Astrocyte (in vitro differentiated cells and primary cell): ENCODE measurements around the gene GALNT18. TPM values are rescaled to one million over a fixed set of nuclear protein-coding genes. Genes with fewer than 3 reads are reported as not detected.

Experiments
- DNase-seq: peaks from one replicate; pipeline ENCODE4 v3.0.0-alpha.2; 2010; ENCODE audit warnings: low read depth
- FAIRE-seq: peaks from 2 replicates; lab custom pipeline; 2011; peaks lifted over from hg19 to GRCh38; lab: Jason Lieb, UNC
- H2AFZ ChIP-seq: 2 replicates; pipeline ENCODE4 v1.6.0; 2012; ENCODE audit warnings: low read depth, low read length, inconsistent platforms
- H3K27ac ChIP-seq: 2 replicates; pipeline ENCODE4 v1.5.1; 2011; ENCODE audit warnings: low read depth, low read length, inconsistent platforms
- H3K27me3 ChIP-seq: 2 replicates; pipeline ENCODE4 v1.6.0; 2011; ENCODE audit warnings: low read length, inconsistent platforms; ENCODE audit not compliant: insufficient read depth
- H3K36me3 ChIP-seq: 2 replicates; pipeline ENCODE4 v1.5.1; 2011; ENCODE audit warnings: low read length, inconsistent platforms; ENCODE audit not compliant: insufficient read depth
- H3K4me1 ChIP-seq: 2 replicates; pipeline ENCODE4 v1.5.1; 2011; ENCODE audit warnings: low read length, inconsistent platforms; ENCODE audit not compliant: insufficient read depth
- H3K4me2 ChIP-seq: 2 replicates; pipeline ENCODE4 v1.6.0; 2012; ENCODE audit warnings: low read length, inconsistent platforms
- H3K4me3 ChIP-seq: 2 replicates; pipeline ENCODE4 v1.5.1; 2011; ENCODE audit warnings: low read depth, mild to moderate bottlenecking, low read length, inconsistent platforms; ENCODE audit not compliant: insufficient read depth
- H3K79me2 ChIP-seq: 2 replicates; pipeline ENCODE4 v1.6.0; 2012; ENCODE audit warnings: mild to moderate bottlenecking, low read length, inconsistent platforms; ENCODE audit not compliant: insufficient read depth
- H3K9ac ChIP-seq: 2 replicates; pipeline ENCODE4 v1.6.0; 2012; ENCODE audit warnings: mild to moderate bottlenecking, low read length, inconsistent platforms
- H3K9me3 ChIP-seq: 2 replicates; pipeline ENCODE4 v1.5.1; 2012; ENCODE audit warnings: low read depth, mild to moderate bottlenecking, low read length, inconsistent platforms; ENCODE audit not compliant: insufficient read depth
- H4K20me1 ChIP-seq: 2 replicates; pipeline ENCODE4 v1.6.0; 2012; ENCODE audit warnings: low read length, inconsistent platforms; ENCODE audit not compliant: insufficient read depth
- H3K27ac Mint-ChIP-seq: one replicate; pipeline ENCODE4 v1.8.0; 2021; ENCODE audit warnings: mild to moderate bottlenecking, mixed read lengths; ENCODE audit not compliant: unreplicated experiment
- H3K27me3 Mint-ChIP-seq: one replicate; pipeline ENCODE4 v1.8.0; 2021; ENCODE audit warnings: low read depth, mixed read lengths; ENCODE audit not compliant: unreplicated experiment
- H3K36me3 Mint-ChIP-seq: one replicate; pipeline ENCODE4 v1.8.0; 2021; ENCODE audit warnings: low read depth, mixed read lengths; ENCODE audit not compliant: unreplicated experiment
- H3K4me1 Mint-ChIP-seq: one replicate; pipeline ENCODE4 v1.8.0; 2021; ENCODE audit warnings: low read depth, mixed read lengths; ENCODE audit not compliant: unreplicated experiment
- H3K4me3 Mint-ChIP-seq: one replicate; pipeline ENCODE4 v1.8.0; 2021; ENCODE audit warnings: mild to moderate bottlenecking, moderate library complexity, mixed read lengths; ENCODE audit not compliant: unreplicated experiment
- H3K9me3 Mint-ChIP-seq: one replicate; pipeline ENCODE4 v1.8.0; 2021; ENCODE audit warnings: mild to moderate bottlenecking, mixed read lengths; ENCODE audit not compliant: unreplicated experiment
- EZH2 ChIP-seq: IDR thresholded peaks from 2 replicates; pipeline ENCODE4 v1.6.1; 2012; ENCODE audit warnings: mild to moderate bottlenecking, low read length, inconsistent platforms; ENCODE audit not compliant: insufficient read depth
- total RNA-seq: library from RNA; stranded (reverse); gene quantifications from 2 replicates; pipeline ENCODE4 v1.2.1, GENCODE V29; 2021
- TF ChIP-seq, protein P1 (sequence below): IDR thresholded peaks from 2 replicates; pipeline ENCODE4 v1.5.1; 2011; ENCODE audit warnings: low read depth, mild to moderate bottlenecking, inconsistent platforms, low read length, moderate library complexity; ENCODE audit not compliant: insufficient read depth

Gene GALNT18
- total RNA-seq, 1 donor from 2014 or later, result 6.5 TPM

DNA sequence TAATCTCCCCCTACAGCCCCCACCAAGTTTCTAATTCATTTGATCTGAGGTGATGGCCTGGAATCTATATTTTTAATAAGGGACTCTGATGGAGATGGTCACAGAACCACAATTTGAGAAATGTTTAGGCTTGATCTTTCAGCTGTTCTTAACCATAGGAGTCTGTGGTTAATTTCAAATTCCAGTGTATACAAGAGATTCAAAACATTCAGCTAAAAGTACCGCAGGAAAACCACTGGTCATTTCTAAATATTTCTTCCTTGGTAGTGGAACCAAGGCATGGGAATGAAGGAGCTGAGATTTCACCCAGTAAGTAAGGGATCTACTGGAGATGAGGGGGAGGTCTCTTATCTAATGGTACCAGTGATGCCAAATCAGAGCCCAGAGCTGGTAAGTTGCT is 18.3 kb upstream of the GALNT18 start:
- H3K9me3 Mint-ChIP-seq, result peaks cover 9% of the 10 kb centered on the region
- Histone ChIP-seq H3K9ac (no peak overlapping the region), H3K27me3 (peaks cover 11% of the 10 kb centered on the region), H3K79me2 (no peaks in the 10 kb centered on the region), H3K4me1 (no peaks in the 10 kb centered on the region), H3K27ac (no peak overlapping the region), H2AFZ (no peak overlapping the region), H3K4me3 (no peak overlapping the region), H3K4me2 (no peak overlapping the region), H3K36me3 (no peaks in the 10 kb centered on the region), H4K20me1 (no peaks in the 10 kb centered on the region), H3K9me3 (no peaks in the 10 kb centered on the region)
- H3K4me3 Mint-ChIP-seq, result no peak overlapping the region
- peak; percentile 6 for DNase-seq
- H3K4me1 Mint-ChIP-seq, result peaks cover 15% of the 10 kb centered on the region
- TF ChIP-seq EZH2, result no peak
- TF ChIP-seq, protein P1, sequence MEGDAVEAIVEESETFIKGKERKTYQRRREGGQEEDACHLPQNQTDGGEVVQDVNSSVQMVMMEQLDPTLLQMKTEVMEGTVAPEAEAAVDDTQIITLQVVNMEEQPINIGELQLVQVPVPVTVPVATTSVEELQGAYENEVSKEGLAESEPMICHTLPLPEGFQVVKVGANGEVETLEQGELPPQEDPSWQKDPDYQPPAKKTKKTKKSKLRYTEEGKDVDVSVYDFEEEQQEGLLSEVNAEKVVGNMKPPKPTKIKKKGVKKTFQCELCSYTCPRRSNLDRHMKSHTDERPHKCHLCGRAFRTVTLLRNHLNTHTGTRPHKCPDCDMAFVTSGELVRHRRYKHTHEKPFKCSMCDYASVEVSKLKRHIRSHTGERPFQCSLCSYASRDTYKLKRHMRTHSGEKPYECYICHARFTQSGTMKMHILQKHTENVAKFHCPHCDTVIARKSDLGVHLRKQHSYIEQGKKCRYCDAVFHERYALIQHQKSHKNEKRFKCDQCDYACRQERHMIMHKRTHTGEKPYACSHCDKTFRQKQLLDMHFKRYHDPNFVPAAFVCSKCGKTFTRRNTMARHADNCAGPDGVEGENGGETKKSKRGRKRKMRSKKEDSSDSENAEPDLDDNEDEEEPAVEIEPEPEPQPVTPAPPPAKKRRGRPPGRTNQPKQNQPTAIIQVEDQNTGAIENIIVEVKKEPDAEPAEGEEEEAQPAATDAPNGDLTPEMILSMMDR, result no peak
- no peaks in the 10 kb centered on the region for H3K27me3 Mint-ChIP-seq
- H3K36me3 Mint-ChIP-seq, result no peaks in the 10 kb centered on the region
- FAIRE-seq, result no peak
- no peak overlapping the region for H3K27ac Mint-ChIP-seq

DNA sequence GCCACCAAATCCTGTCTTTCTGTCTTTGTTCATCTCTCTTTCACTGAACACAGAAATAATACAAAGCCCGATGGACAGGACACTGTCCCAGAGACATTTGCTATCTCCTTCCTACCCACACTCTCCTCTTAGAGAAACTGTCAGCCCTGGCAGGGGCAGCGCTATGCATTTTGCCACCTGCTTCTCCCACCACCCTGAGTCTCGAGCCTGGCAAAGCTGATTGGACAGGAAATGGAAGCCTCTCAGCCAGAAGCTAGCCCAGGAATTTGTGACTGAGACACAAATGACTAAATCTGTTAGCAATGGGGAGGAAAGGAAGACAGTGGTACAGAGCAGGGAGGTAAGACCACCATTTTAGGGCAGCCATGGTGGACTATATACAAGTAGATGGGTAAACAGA is 14.9 kb upstream of the GALNT18 start:
- TF ChIP-seq EZH2, result no peak
- TF ChIP-seq, protein P1, result no peak
- Histone ChIP-seq H2AFZ (no peak overlapping the region), H3K79me2 (no peaks in the 10 kb centered on the region), H3K4me2 (no peak overlapping the region), H3K9me3 (no peaks in the 10 kb centered on the region), H4K20me1 (no peaks in the 10 kb centered on the region), H3K27ac (no peak overlapping the region), H3K27me3 (peaks cover 8% of the 10 kb centered on the region), H3K4me1 (no peaks in the 10 kb centered on the region), H3K4me3 (no peak overlapping the region), H3K36me3 (no peaks in the 10 kb centered on the region), H3K9ac (no peak overlapping the region)
- Mint-ChIP-seq H3K36me3 (peaks cover 3% of the 10 kb centered on the region), H3K27me3 (no peaks in the 10 kb centered on the region), H3K9me3 (peaks cover 10% of the 10 kb centered on the region), H3K4me3 (no peak overlapping the region), H3K4me1 (peaks cover 15% of the 10 kb centered on the region), H3K27ac (no peak overlapping the region)
- DNase-seq, result no peak
- FAIRE-seq, result no peak

DNA sequence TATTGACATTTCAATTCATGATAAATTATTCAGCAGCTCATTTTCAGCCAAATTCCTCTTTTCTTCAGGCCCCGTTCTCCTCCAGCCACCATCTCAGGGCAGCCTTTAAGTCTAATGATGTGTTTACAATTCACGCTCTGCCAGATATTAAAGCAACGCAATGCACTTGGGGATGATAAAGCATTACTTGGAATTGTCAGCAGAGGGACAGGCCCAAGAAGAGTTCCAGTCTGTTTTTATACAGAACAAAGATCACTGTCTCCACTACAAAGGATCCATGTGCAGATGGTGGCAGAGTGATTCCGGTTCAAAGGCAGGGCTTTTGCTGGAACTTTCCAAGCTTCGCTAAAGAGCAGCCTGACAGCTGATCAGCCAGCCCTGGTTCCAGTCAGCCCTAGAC is 13.6 kb upstream of the GALNT18 start:
- Histone ChIP-seq H3K9me3 (no peaks in the 10 kb centered on the region), H3K4me2 (no peak overlapping the region), H3K36me3 (no peaks in the 10 kb centered on the region), H3K79me2 (no peaks in the 10 kb centered on the region), H3K27ac (no peak overlapping the region), H3K4me3 (no peak overlapping the region), H3K27me3 (peaks cover 8% of the 10 kb centered on the region), H2AFZ (no peak overlapping the region), H4K20me1 (no peaks in the 10 kb centered on the region), H3K4me1 (no peaks in the 10 kb centered on the region), H3K9ac (no peak overlapping the region)
- TF ChIP-seq, protein P1, result no peak
- no peak for TF ChIP-seq EZH2
- Mint-ChIP-seq H3K27ac (no peak overlapping the region), H3K27me3 (peaks cover 2% of the 10 kb centered on the region), H3K36me3 (peaks cover 3% of the 10 kb centered on the region), H3K4me3 (no peak overlapping the region), H3K4me1 (peaks cover 11% of the 10 kb centered on the region), H3K9me3 (peaks cover 10% of the 10 kb centered on the region)
- no peak for DNase-seq
- FAIRE-seq, result no peak
